B cell (primary cell): Measurements from ENCODE around the gene TMEM18. TPM values are rescaled to one million over a fixed set of nuclear protein-coding genes. Genes with fewer than 3 reads are reported as not detected.

Experiments used
- ATAC-seq: fragments of 200-7000 bp; cut with Tn5 transposase; one replicate; pipeline ENCODE4 v1.10.0; 2021; ENCODE audit warnings: low read depth, mild to moderate bottlenecking, moderate number of reproducible peaks, moderate library complexity
- CTCF ChIA-PET: fragments of 350-600 bp; sonication (Branson Sonifier 250); formaldehyde crosslinking; loops from one replicate; lab custom pipeline; 2021; ENCODE audit warnings: antibody characterized with exemption, inconsistent platforms; lab: Charles Lee
- POLR2A ChIA-PET: fragments of 350-600 bp; sonication (Branson Sonifier 250); formaldehyde crosslinking; loops from one replicate; lab custom pipeline; 2021; ENCODE audit warnings: antibody characterized with exemption; lab: Charles Lee
- DNase-seq: peaks from one replicate; pipeline ENCODE4 v3.0.0; 2013
- H2AFZ ChIP-seq: 2 replicates; pipeline ENCODE4 v1.6.1; 2012; ENCODE audit warnings: mild to moderate bottlenecking, low read depth, low read length; ENCODE audit not compliant: insufficient read depth, poor library complexity, severe bottlenecking
- H3K27ac ChIP-seq, 2 donors: 1 replicate in 1 of 2; 2 replicates in 1 of 2; pipeline ENCODE4 v1.5.1; 2012 to 2013; ENCODE audit warnings: low read length in 2 of 2, mild to moderate bottlenecking in 2 of 2, moderate library complexity in 1 of 2
- H3K27me3 ChIP-seq, 4 experiments: fragments of 200-600 bp in 1 of 4; sonication (generic) in 1 of 4; replicated peaks in 1 of 4; 1 replicate in 2 of 4; 2 replicates in 2 of 4; pipeline versions ENCODE4 v1.6.1 to v1.7.0; 2013 to 2016; ENCODE audit warnings: low read length in 3 of 4, mild to moderate bottlenecking in 2 of 4, mixed read lengths in 1 of 4, moderate library complexity in 1 of 4; ENCODE audit not compliant: insufficient read depth in 4 of 4, control insufficient read depth in 3 of 4; ENCODE audit errors: control extremely low read depth in 1 of 4
- H3K36me3 ChIP-seq, 2 experiments: replicated peaks in 1 of 2; 1 replicate in 1 of 2; 2 replicates in 1 of 2; pipeline versions ENCODE4 v1.6.1 to v1.7.1; 2013; ENCODE audit warnings: low read length in 1 of 2; ENCODE audit not compliant: insufficient read depth in 2 of 2, control insufficient read depth in 1 of 2; ENCODE audit errors: control extremely low read depth in 1 of 2, extremely low read depth in 1 of 2
- H3K4me1 ChIP-seq, 2 donors: fragments of 200-600 bp in 1 of 2; sonication (generic) in 1 of 2; 1 replicate in 1 of 2; 2 replicates in 1 of 2; pipeline versions ENCODE4 v1.5.1 to v1.6.1; 2013 to 2017; ENCODE audit warnings: low read length in 2 of 2; ENCODE audit not compliant: control insufficient read depth in 2 of 2, insufficient read depth in 2 of 2
- H3K4me2 ChIP-seq: replicated peaks from 2 replicates; pipeline ENCODE3; 2012; ENCODE audit warnings: mild to moderate bottlenecking, low read depth, low read length; ENCODE audit not compliant: poor library complexity, severe bottlenecking
- H3K4me3 ChIP-seq, 5 experiments: fragments of 200-600 bp in 1 of 5; sonication (generic) in 1 of 5; 1 replicate in 3 of 5; 2 replicates in 2 of 5; pipeline versions ENCODE4 v1.5.1 to v1.7.0; 2011 to 2016; ENCODE audit warnings: low read length in 4 of 5, mild to moderate bottlenecking in 4 of 5, low read depth in 2 of 5, control low read depth in 1 of 5, moderate library complexity in 1 of 5; ENCODE audit not compliant: insufficient read depth in 1 of 5; ENCODE audit errors: control extremely low read depth in 1 of 5, extremely low read depth in 1 of 5
- H3K79me2 ChIP-seq: fragments of 200-600 bp; sonication (generic); one replicate; pipeline ENCODE4 v1.6.0; 2016; ENCODE audit warnings: low read length; ENCODE audit not compliant: control insufficient read depth, insufficient read depth
- H3K9ac ChIP-seq: fragments of 200-600 bp; sonication (generic); 2 replicates; pipeline ENCODE4 v1.6.1; 2017; ENCODE audit warnings: mild to moderate bottlenecking, low read length, moderate library complexity
- H3K9me3 ChIP-seq, 3 donors: one replicate each; pipeline versions ENCODE4 v1.6.1 to v1.7.1; 2013; ENCODE audit warnings: low read length in 2 of 3; ENCODE audit not compliant: control insufficient read depth in 2 of 3, insufficient read depth in 1 of 3; ENCODE audit errors: control extremely low read depth in 1 of 3
- H4K20me1 ChIP-seq: 2 replicates; pipeline ENCODE4 v1.6.0; 2012; ENCODE audit warnings: mild to moderate bottlenecking, low read length; ENCODE audit not compliant: insufficient read depth, control insufficient read depth, poor library complexity, severe bottlenecking
- H3K27ac Mint-ChIP-seq: one replicate; pipeline ENCODE4 v1.8.0; 2021; ENCODE audit warnings: mixed read lengths
- H3K27me3 Mint-ChIP-seq: one replicate; pipeline ENCODE4 v1.8.0; 2021; ENCODE audit warnings: mixed read lengths
- H3K4me1 Mint-ChIP-seq: one replicate; pipeline ENCODE4 v1.8.0; 2021; ENCODE audit warnings: mixed read lengths
- H3K4me3 Mint-ChIP-seq: one replicate; pipeline ENCODE4 v1.8.0; 2021; ENCODE audit warnings: mixed read lengths
- H3K9me3 Mint-ChIP-seq: one replicate; pipeline ENCODE4 v1.8.0; 2022; ENCODE audit warnings: mixed read lengths; ENCODE audit not compliant: insufficient read depth
- CTCF ChIP-seq: fragments of 200-600 bp; IDR thresholded peaks from one replicate; pipeline ENCODE4 v1.8.0; 2022; ENCODE audit warnings: antibody characterized with exemption, mild to moderate bottlenecking
- EZH2 ChIP-seq: IDR thresholded peaks from 2 replicates; pipeline ENCODE4 v1.6.1; 2012; ENCODE audit warnings: borderline replicate concordance, low read depth, mild to moderate bottlenecking, moderate library complexity, low read length; ENCODE audit not compliant: insufficient read depth, poor library complexity, severe bottlenecking
- WGBS: methylation state at CpG from one replicate; pipeline ENCODE4 v1.1.5; 2013; ENCODE audit warnings: missing lambda C conversion rate; ENCODE audit not compliant: insufficient coverage; 5-methylcytosine and 5-hydroxymethylcytosine counted together
- intact Hi-C: fragments of 100-400 bp; cut with micrococcal nuclease; formaldehyde crosslinking; loops from one replicate; pipeline ENCODE4 v1.10.0; 2022
- polyA plus RNA-seq: library from polyadenylated mRNA; depleted of rRNA; stranded (reverse); fragments of >200 nt; gene quantifications from 2 replicates; pipeline ENCODE4 v1.2.3, GENCODE V29; 2012
- total RNA-seq, 2 donors: library from RNA; stranded (reverse); fragments of 120-200 nt in 1 of 2; gene quantifications; 1 replicate in 1 of 2; 2 replicates in 1 of 2; pipeline versions ENCODE4 v1.2.3 to v1.2.4, GENCODE V29; 2013 to 2022

Gene TMEM18
- total and polyA plus RNA-seq, 2 donors (not counting 1 experiment from before 2014, with no cell fraction given): 14.4 to 38.5 TPM

DNA sequence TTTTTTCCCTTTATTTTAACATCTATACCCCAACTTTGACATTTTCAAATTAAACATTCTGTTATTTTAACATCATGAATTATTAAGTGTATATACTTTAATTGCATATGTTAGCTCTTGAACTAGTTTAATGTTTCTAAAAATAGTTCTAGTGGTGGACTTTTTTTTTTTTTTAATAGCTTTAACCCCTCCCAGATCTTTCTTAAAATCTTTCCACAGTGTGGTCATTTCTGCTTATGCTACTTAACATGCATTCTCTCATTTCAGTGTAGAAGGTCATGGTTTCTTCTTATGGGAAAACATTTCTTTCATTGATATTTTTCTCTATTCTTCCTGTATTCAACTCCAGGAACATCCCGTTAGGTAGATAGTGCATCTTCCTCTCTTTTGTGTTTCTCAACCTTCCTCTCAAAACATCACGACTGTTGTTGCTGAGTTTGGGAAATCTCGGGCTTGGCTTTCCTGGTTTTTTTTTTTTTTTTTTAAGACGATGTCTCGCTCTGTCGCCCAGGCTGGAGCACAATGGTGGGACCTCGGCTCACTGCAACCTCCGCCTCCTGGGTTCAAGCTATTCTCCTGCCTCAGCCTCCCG, 849 bp upstream of the TMEM18 start:
- Histone ChIP-seq H3K36me3 (peaks cover 2 to 13% of the 10 kb centered on the region in 2 experiments), H3K79me2 (peaks cover 25% of the 10 kb centered on the region), H3K9ac (peak overlapping the region; percentile 91), H3K27ac (peak overlapping the region; percentile 97 to 100), H3K4me1 (peaks cover 8 to 21% of the 10 kb centered on the region in 2 donors), H3K27me3 (no peaks in the 10 kb centered on the region), H4K20me1 (peaks cover 24% of the 10 kb centered on the region), H3K9me3 (no peaks in the 10 kb centered on the region), H3K4me3 (peak overlapping the region; percentile 83 to 98 (median 91)), H2AFZ (peak overlapping the region; percentile 84), H3K4me2 (peak overlapping the region; percentile 80)
- H3K4me3 Mint-ChIP-seq: peak overlapping the region; percentile 97
- ChIA-PET POLR2A (interaction anchor here (1.2 kb wide), 1 partner anchor 19 kb away, joined by 3 read pairs; no protein-coding TSS in a partner anchor), CTCF (interaction anchor here (1.2 to 2.1 kb wide), 2 partner anchors 18 to 21 kb away, joined by 3 to 5 read pairs; no protein-coding TSS in a partner anchor)
- peaks cover 48% of the 10 kb centered on the region for H3K4me1 Mint-ChIP-seq
- WGBS: 95% methylated on average over 5 of the region's 9 CpGs
- ATAC-seq: no peak
- intact Hi-C loops: loop anchor here (1.0 to 5.0 kb wide), 4 partner anchors 18 to 414 kb away; partner anchors contain the start of genes ACP1 and SH3YL1
- no peaks in the 10 kb centered on the region for H3K27me3 Mint-ChIP-seq
- H3K27ac Mint-ChIP-seq: peak overlapping the region; percentile 98
- peaks cover 4% of the 10 kb centered on the region for H3K9me3 Mint-ChIP-seq
- TF ChIP-seq EZH2: no peak
- TF ChIP-seq CTCF: no peak
- peak; percentile 34 for DNase-seq

- intact Hi-C loops: loop anchor here (1.0 to 5.0 kb wide), 4 partner anchors 20 to 412 kb away; partner anchors contain the start of genes ACP1 and SH3YL1
- CTCF ChIA-PET: interaction anchor here (2.1 kb wide), 1 partner anchor 20 kb away, joined by 5 read pairs; no protein-coding TSS in a partner anchor
- peaks cover 55% of the 10 kb centered on the region for H3K4me1 Mint-ChIP-seq
These were observed 555 bp downstream of the TMEM18 start for GRCh38 chr2:676647-677055.

More at GRCh38 chr2:676647-677055, 555 bp downstream of the TMEM18 start:
- Histone ChIP-seq H3K4me1 (peaks cover 9 to 29% of the 10 kb centered on the region in 2 donors), H3K9me3 (no peaks in the 10 kb centered on the region), H2AFZ (peak overlapping the region; percentile 59), H3K36me3 (peaks cover 2 to 20% of the 10 kb centered on the region in 2 experiments), H3K4me2 (peak overlapping the region; percentile 80), H3K27ac (peak overlapping the region; percentile 48 to 97), H3K79me2 (peaks cover 36% of the 10 kb centered on the region), H4K20me1 (peaks cover 36% of the 10 kb centered on the region), H3K9ac (peak overlapping the region; percentile 91), H3K4me3 (peak overlapping the region in 4 of 5 experiments; percentile 58 to 94 (median 72)), H3K27me3 (no peaks in the 10 kb centered on the region)
- TF ChIP-seq CTCF (no peak), EZH2 (no peak)
- peak; percentile 79 for ATAC-seq
- DNase-seq: peak; percentile 99
- H3K27me3 Mint-ChIP-seq: no peaks in the 10 kb centered on the region
- WGBS: under 1% methylated on average over 41 of the region's 46 CpGs
- POLR2A ChIA-PET: no interaction called here
- H3K27ac Mint-ChIP-seq: peak overlapping the region; percentile 87
- peaks cover 4% of the 10 kb centered on the region for H3K9me3 Mint-ChIP-seq
- peak overlapping the region; percentile 92 for H3K4me3 Mint-ChIP-seq
